GM23248 (cell line): ENCODE measurements around the gene ERGIC1.

Experiments used
- EZH2 ChIP-seq: fragments of 200-600 bp; sonication (generic); IDR thresholded peaks from 2 replicates; pipeline ENCODE4 v1.6.1; 2018; ENCODE audit warnings: antibody characterized with exemption, mild to moderate bottlenecking; ENCODE audit not compliant: insufficient read depth, poor library complexity, severe bottlenecking
- EZH2phosphoT487 ChIP-seq: fragments of 200-600 bp; sonication (generic); IDR thresholded peaks from 2 replicates; pipeline ENCODE4 v1.6.1; 2018; ENCODE audit warnings: antibody characterized with exemption, moderate library complexity, mild to moderate bottlenecking, low read depth; ENCODE audit not compliant: insufficient read depth

GRCh38 chr5:172827841-172828240, 6.2 kb upstream of the ERGIC1 start:
- TF ChIP-seq EZH2phosphoT487 (no peak), EZH2 (no peak)
